ENCODE measurements around the gene XPNPEP1. TPM values are rescaled to one million over a fixed set of nuclear protein-coding genes. Genes with fewer than 3 reads are reported as not detected.
"Not testable (repeated sequence)": the region's sequence is repeated elsewhere in the genome, so short reads cannot be mapped to it uniquely, and the experiment has no call there.

Gene XPNPEP1
- total RNA-seq, 2 experiments from 2014 or later: 50.3 to 54.3 TPM

- no peaks in the 10 kb centered on the region for H3K9me3 Mint-ChIP-seq
- ChIA-PET POLR2A (interaction anchor here (0.6 to 1.0 kb wide), 4 partner anchors 10 to 183 kb away, joined by 3 to 5 read pairs (median 4); no protein-coding TSS in a partner anchor), CTCF (interaction anchor here (0.9 kb wide), 1 partner anchor 36 kb away, joined by 3 read pairs; no protein-coding TSS in a partner anchor)
- Histone ChIP-seq H3K9me3 (ENCODE audit: control insufficient read depth in 1 of 2, insufficient read depth in 1 of 2, low read length in 2 of 2) (no peaks in the 10 kb centered on the region), H3K4me1 (ENCODE audit: insufficient read depth, low read length) (peaks cover 57% of the 10 kb centered on the region), H3K4me3 (ENCODE audit: low read length) (no peak overlapping the region), H3K27me3 (ENCODE audit: control insufficient read depth in 1 of 2, insufficient read depth in 2 of 2, low read length in 2 of 2) (no peaks in the 10 kb centered on the region), H3K27ac (ENCODE audit: low read depth in 1 of 2, low read length in 2 of 2) (no peak overlapping the region), H3K36me3 (ENCODE audit: insufficient read depth, low read length) (no peaks in the 10 kb centered on the region)
- TF ChIP-seq CTCF (IDR thresholded peaks at IDR 0.05): no peak
- H3K4me1 Mint-ChIP-seq (ENCODE audit: low read depth): peaks cover 74% of the 10 kb centered on the region
- ATAC-seq (ENCODE audit: poor library complexity): peak; percentile 22
- intact Hi-C loops (cut with DNase I, micrococcal nuclease): loop anchor here in 1 of 2 experiments (5.0 kb wide), 1 partner anchor 307 kb away; no protein-coding TSS in a partner anchor
- peak overlapping the region; percentile 56 for H3K4me3 Mint-ChIP-seq
- H3K27ac Mint-ChIP-seq: peak overlapping the region; percentile 93
- peaks cover under 1% of the 10 kb centered on the region for H3K36me3 Mint-ChIP-seq (ENCODE audit: low read depth)
- DNase-seq: peak in 5 of 14 experiments; percentile 7 to 73 (median 49)
- H3K27me3 Mint-ChIP-seq: no peaks in the 10 kb centered on the region
These were observed 3.3 kb downstream of the XPNPEP1 start for GRCh38 chr10:109920016-109920415.

GRCh38 chr10:109919220-109919619 is 4.1 kb downstream of the XPNPEP1 start:
- Mint-ChIP-seq H3K36me3 (ENCODE audit: low read depth) (peaks cover 5% of the 10 kb centered on the region), H3K27ac (no peak overlapping the region)
- CTCF ChIA-PET: interaction anchor here (0.9 kb wide), 1 partner anchor 35 kb away, joined by 3 read pairs; no protein-coding TSS in a partner anchor

GRCh38 chr10:109918707-109919106 is 4.6 kb downstream of the XPNPEP1 start:
- H3K9me3 ChIP-seq (ENCODE audit: control insufficient read depth in 1 of 2, insufficient read depth in 1 of 2, low read length in 2 of 2); POLR2A ChIA-PET; H3K36me3 Mint-ChIP-seq (ENCODE audit: low read depth); H3K27ac Mint-ChIP-seq; DNase-seq; H3K27me3 ChIP-seq (ENCODE audit: control insufficient read depth in 1 of 2, insufficient read depth in 2 of 2, low read length in 2 of 2); H3K4me3 Mint-ChIP-seq; H3K27me3 Mint-ChIP-seq; H3K9me3 Mint-ChIP-seq; H3K27ac ChIP-seq (ENCODE audit: low read depth in 1 of 2, low read length in 2 of 2); ATAC-seq (ENCODE audit: poor library complexity); H3K4me3 ChIP-seq (ENCODE audit: low read length); H3K36me3 ChIP-seq (ENCODE audit: insufficient read depth, low read length): not testable (repeated sequence)
- intact Hi-C loops (cut with DNase I, micrococcal nuclease): loop anchor here in 1 of 2 experiments (5.0 to 10.0 kb wide), 2 partner anchors 94 to 306 kb away; no protein-coding TSS in a partner anchor
- H3K4me1 ChIP-seq (ENCODE audit: insufficient read depth, low read length): peaks cover 61% of the 10 kb centered on the region
- peaks cover 71% of the 10 kb centered on the region for H3K4me1 Mint-ChIP-seq (ENCODE audit: low read depth)
- CTCF ChIA-PET: interaction anchor here (1.3 kb wide), 1 partner anchor 34 kb away, joined by 3 read pairs; no protein-coding TSS in a partner anchor

More at GRCh38 chr10:109919220-109919619, 4.1 kb downstream of the XPNPEP1 start:
- Histone ChIP-seq H3K9me3 (ENCODE audit: control insufficient read depth in 1 of 2, insufficient read depth in 1 of 2, low read length in 2 of 2) (no peaks in the 10 kb centered on the region), H3K27ac (ENCODE audit: low read depth in 1 of 2, low read length in 2 of 2) (no peak overlapping the region), H3K4me3 (ENCODE audit: low read length) (no peak overlapping the region), H3K36me3 (ENCODE audit: insufficient read depth, low read length) (no peaks in the 10 kb centered on the region), H3K4me1 (ENCODE audit: insufficient read depth, low read length) (peaks cover 65% of the 10 kb centered on the region), H3K27me3 (ENCODE audit: control insufficient read depth in 1 of 2, insufficient read depth in 2 of 2, low read length in 2 of 2) (no peaks in the 10 kb centered on the region)
- no peaks in the 10 kb centered on the region for H3K9me3 Mint-ChIP-seq
- no peak for ATAC-seq (ENCODE audit: poor library complexity)
- TF ChIP-seq CTCF (IDR thresholded peaks at IDR 0.05): no peak
- peak in 1 of 14 experiments; percentile 37 for DNase-seq
- peaks cover 72% of the 10 kb centered on the region for H3K4me1 Mint-ChIP-seq (ENCODE audit: low read depth)
- H3K4me3 Mint-ChIP-seq: no peak overlapping the region
- POLR2A ChIA-PET: interaction anchor here (1.0 kb wide), 2 partner anchors 9 to 15 kb away, joined by 4 to 5 read pairs; no protein-coding TSS in a partner anchor
- no peaks in the 10 kb centered on the region for H3K27me3 Mint-ChIP-seq
- intact Hi-C loops (cut with DNase I, micrococcal nuclease): loop anchor here in 1 of 2 experiments (5.0 to 10.0 kb wide), 2 partner anchors 93 to 306 kb away; no protein-coding TSS in a partner anchor
